T-helper 22 cell (primary cell): ENCODE data around the gene SLC4A3.
A peak's percentile ranks its signal among the peaks of the same experiment; 100 is the strongest.

Source experiments
- DNase-seq: peaks from one replicate; pipeline ENCODE4 v3.0.0-alpha.2; 2020; ENCODE audit warnings: low read depth

SLC4A3 gene, protein sequence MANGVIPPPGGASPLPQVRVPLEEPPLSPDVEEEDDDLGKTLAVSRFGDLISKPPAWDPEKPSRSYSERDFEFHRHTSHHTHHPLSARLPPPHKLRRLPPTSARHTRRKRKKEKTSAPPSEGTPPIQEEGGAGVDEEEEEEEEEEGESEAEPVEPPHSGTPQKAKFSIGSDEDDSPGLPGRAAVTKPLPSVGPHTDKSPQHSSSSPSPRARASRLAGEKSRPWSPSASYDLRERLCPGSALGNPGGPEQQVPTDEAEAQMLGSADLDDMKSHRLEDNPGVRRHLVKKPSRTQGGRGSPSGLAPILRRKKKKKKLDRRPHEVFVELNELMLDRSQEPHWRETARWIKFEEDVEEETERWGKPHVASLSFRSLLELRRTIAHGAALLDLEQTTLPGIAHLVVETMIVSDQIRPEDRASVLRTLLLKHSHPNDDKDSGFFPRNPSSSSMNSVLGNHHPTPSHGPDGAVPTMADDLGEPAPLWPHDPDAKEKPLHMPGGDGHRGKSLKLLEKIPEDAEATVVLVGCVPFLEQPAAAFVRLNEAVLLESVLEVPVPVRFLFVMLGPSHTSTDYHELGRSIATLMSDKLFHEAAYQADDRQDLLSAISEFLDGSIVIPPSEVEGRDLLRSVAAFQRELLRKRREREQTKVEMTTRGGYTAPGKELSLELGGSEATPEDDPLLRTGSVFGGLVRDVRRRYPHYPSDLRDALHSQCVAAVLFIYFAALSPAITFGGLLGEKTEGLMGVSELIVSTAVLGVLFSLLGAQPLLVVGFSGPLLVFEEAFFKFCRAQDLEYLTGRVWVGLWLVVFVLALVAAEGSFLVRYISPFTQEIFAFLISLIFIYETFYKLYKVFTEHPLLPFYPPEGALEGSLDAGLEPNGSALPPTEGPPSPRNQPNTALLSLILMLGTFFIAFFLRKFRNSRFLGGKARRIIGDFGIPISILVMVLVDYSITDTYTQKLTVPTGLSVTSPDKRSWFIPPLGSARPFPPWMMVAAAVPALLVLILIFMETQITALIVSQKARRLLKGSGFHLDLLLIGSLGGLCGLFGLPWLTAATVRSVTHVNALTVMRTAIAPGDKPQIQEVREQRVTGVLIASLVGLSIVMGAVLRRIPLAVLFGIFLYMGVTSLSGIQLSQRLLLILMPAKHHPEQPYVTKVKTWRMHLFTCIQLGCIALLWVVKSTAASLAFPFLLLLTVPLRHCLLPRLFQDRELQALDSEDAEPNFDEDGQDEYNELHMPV

DNA sequence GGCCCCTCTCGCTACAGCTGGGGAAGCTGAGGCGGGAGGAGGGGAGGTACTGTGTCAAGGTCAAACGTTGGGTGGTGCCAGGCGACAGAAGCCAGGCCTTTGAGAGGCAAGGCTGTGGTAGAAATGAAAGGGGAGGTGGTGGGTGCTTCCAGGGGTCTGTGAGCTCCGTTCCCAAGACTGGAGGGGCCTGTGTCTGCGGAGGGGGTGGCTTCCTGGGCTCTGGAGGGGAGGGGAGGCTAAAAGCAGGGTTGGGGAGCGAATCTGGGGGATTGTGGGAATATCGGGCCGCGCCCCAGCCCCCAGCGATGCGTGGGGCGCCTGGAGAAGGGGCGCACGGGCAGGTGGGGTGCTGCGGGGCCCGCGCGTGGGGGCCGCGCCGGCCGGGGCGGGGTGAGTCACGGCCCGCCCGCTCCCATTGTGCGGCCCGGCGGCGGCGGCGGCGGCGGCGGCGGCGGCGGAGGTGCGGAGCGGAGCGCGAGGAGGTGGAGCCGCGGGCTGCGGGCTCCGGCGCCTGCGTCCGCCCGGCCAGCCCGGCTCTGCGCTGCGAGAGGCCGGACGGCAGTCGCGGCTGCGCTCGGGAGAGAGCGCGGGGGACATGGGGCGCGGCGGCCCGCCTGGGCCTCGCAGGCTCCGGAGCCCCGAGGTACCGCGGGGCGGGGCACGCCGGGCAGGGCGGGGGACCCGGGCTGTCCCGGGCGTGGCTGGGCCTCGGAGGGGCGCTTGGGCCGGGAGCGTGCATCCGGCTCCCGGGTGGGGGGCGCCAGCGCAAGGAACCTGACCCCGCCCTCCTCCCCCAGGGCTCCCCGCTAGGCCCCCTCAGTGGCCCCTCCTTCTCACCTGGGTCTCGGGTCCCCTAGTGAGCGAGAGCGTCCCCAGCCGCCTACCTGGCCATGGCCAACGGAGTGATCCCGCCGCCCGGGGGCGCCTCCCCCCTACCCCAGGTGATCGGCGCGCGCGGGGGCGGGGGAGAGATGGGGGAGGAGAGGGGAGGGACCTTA, at the start of gene SLC4A3:
Gene SLC4A3 (plus strand): TSS at position 528 of the 998 bp plus-strand sequence. CDS start 363 bp downstream, at position 891.
- no peak for DNase-seq

DNA sequence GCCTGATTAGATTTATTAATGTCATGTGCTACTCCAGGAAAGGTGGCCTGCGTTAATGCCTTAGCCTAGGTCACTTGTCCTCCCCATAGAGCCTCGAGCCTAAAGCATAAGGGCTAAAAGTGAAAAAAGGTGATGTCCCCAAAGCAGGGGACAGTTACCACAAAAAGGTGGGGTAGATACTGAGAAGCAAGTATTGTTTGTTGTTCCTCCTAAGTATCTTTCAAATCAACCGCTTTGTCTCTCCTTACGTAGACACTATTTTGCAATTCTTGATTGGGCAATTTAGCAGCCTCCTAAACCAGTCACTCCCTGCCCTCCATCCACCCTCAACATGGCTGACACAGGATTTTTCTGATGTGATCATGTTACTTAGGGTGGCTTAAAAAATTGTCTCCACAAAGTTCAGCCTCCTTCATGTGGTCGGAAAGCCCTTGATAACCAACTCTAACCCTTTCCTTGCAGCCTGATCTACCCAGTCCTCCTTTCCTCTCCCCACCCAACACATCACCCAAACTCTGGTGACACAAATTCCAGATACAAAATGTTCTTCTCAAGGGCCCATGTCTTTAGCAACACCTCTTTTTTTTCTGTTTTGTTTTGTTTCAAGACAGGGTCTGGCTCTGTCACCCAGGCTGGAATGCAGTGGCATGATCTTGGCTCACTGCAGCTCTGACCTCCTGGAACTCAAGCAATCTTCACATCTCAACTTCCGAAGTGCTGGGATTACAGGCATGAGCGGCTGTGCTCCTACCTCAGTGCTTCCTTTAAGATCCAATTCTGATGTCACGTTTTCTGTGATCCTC, 48.4 kb upstream of the SLC4A3 start:
- DNase-seq, result no peak

DNA sequence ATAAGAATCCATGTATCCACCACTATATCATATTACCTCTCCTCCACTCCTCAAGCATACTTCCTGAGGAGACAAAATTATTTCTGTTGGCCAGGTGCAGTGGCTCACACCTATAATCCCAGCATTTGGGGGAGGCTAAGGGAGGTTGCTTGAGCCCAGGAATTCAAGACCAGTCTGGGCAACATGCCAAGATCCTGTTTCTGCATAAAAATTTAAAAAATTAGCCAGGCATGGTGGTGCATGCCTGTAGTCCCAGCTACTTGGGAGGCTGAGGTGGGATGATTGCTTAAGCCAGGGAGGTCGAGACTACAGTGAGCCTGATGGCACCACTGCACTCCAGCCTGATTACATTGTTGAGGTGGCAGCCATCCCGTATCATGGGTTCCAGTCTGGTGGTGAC, 46.1 kb upstream of the SLC4A3 start:
- no peak for DNase-seq

DNA sequence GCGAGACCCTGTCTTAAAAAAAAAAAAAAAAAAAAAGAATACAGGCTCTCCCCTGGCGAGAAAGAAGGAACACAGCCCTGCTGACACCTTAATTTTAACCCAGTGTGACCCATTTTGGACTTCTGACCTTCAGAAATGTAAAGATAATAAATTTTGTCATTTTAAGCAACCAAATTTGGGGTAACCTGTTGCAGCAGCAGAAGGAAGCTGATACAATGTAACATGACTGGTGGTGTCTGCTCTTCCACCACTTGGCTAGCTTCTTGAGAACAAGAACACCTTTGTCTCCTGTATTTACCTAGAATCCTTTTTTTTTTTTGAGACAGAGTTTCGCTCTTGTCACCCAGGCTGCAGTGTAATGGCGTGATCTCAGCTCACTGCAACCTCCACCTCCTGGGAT, 36.3 kb upstream of the SLC4A3 start:
- no peak for DNase-seq

DNA sequence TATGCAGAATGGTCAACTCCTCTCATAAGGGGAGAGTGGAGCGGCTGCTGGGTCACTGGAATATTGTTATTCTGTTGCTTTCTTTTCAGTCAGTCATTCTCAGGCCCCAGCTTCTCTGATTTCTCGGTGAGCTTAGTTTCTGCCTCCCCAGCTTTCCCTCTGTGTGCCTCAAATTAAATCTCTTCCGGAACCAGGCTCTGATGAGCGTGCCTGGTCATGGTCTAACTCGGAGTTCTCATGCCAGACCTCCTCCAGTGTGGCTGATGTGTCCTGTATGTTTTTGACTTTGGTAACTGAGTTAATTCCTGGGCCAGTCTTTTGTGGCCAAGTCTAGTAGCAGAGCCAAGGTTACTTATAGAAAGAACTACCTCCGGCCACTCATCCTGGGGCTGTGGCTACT, 34.7 kb upstream of the SLC4A3 start:
- DNase-seq, result no peak

DNA sequence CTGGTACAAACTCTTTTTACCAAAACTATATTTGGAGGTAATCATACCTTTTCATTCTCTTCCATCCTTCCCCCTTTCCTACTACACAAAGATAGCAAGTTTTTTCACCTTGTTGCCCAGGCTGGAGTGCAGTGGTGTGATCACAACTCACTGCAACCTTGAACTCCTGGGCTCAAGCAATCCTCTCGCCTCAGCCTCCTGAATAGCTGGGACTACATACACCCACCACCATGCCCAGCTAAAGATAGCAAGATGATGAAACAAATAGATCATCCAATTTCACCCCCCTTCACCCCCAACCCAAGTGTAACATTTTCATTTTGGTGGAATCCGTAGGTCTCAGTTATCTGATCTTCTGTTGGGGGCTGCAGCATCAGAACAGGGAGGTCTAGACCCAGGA, 34.3 kb upstream of the SLC4A3 start:
- DNase-seq, result no peak

DNA sequence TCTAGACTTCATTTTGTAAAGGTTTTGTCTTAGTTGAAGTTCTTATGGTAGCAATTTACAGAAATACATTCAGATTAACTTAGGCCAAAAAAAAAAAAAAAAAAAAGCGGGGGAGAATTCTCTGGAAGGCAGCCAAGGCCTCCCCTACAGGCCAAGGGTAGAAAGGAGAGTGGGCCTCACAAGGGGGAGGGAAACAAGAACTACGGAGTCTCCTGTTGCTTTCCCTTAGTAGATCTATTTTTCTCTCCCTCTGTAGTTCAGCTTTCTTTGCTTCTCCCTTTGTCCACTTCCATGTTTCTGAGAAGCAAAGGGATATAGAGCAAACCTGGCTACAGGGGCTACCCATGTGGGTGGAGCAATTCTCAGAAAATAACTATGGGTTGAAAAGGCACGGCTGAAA, 32.2 kb upstream of the SLC4A3 start:
- no peak for DNase-seq

DNA sequence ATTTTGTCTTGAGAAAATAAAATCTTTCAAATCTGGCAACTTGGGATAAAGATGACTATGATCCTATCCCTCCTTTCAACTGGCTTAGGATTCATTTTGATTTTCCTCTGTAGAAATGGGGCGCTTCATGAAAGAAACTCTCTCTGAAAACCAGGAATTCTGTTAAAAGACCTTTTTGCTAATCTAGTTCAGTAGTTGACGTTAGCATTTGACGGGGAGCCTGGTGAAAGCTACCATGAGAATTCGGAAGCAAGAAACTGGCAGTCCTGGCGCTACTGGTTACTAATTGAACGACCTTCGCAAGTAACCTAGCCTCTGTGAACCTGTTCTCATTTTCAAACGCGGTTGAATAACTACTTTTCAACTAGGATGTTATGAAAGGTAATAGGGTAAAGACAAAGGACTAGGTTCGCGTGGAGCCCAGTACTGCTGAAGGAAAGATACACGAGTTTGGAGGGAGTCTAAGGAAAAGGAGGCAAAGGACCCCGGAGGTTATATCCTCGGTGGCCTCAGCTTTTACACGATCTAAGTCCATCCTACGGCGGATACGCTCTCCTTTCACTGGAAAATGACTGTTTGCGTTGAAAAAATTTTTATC, 30.4 kb upstream of the SLC4A3 start:
- no peak for DNase-seq

DNA sequence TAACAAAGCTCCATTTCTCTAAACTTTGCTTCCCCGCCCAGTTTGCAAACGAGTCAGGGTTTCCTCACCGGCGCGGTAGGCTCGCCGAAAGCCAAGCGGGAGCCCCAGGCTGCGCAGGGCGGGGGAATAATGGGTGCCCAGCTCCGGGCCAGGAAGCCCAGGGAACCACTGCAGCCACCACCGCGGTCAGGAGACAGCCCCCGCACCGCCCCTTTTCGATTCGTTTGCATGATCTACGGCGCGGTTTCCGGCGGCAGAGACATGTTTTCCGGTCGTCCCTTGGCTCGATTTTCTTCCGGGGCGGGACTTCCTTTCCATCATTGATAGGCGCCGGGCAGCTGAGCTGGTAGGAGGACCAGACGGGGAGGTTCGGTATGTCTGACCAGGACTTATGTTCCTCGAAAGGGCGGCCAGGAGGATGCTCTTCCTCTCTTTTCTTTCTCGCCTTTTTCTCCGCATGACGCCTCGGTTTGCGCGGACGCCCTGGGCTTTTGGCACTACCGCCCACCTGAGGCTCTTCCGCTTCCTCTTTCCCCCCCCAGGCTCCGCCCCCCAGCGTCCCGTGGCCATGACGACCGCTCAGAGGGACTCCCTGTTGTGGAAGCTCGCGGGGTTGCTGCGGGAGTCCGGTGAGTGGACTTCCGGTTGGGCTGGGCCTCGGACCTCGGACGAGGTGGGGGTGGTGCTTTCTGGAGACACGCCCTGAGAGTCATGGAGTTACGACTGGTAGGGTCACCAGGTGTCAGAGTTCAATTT, 29.7 kb upstream of the SLC4A3 start, which contains the start of gene STK11IP:
Gene STK11IP (plus strand): TSS at position 306 of the 756 bp plus-strand sequence. CDS start 263 bp downstream, at position 569.
- peak; percentile 82 for DNase-seq

DNA sequence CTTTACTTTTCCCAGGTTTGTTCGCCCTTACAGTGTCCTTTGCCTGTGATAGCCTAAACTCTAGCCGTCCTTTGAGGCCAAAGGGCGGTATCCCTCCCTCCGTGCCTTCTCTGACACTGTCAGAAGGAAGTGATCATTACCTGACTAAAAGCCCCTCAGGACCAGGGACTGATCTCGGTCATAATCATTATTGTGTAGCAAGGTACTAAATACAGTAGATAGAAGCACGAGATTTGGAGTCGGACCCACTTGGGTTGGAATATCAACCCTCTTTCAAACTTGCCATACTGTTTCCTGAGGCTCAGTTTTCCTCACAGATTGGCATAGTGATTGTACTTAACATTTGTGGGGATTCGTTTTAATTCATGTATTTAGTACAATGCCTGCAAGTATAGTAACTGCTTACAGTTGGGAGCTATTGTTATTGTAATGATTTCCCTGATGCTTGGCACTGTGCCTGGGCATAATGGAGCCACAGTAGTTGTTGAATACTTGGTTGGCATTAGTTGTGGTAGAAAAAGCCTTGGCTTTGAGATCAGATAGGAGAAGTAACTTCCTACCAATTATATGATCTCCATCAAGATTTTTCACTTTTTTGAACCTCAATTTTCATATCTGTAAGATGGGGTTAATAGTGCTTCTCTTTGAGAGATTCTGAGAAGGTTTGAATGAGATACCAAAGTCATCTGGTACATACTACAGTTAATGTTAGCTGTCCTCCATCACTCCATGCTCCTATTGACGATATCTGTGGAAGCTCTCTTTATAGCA, 28.9 kb upstream of the SLC4A3 start:
- DNase-seq, result no peak

DNA sequence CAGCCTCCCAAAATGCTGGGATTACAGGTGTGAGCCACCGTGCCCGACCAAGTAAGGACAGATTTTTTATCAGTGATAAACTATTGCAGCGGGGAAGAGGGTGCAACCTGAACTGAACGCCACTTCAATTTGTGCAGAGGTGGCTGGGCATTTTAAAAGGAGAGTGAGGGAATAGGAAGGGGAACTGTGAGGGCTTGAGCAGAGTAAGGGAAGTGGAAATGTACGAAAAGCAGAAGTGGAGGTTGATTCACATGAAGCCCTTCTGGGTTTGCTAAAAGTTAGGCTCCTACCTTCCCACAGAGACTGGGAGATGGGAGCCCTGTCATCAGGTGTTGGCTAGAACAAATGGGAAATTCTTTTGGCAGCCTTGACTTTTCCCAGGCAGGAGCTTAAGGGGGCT, 23.7 kb upstream of the SLC4A3 start:
- DNase-seq, result no peak

DNA sequence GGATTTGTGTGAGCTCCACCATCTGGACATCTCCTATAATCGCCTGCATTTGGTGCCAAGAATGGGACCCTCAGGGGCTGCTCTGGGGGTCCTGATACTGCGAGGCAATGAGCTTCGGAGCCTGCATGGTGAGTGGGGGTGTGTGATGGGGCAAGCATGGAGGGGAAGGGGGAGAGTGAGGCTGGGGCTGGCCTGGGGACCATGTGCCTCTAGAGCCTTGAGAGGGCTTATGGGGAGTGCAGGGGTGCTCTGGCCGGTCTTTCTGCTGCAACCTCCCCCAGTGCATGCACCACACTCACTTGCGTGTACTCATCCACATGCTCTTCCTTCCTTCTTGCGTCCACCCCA, 21.8 kb upstream of the SLC4A3 start:
- DNase-seq, result no peak

DNA sequence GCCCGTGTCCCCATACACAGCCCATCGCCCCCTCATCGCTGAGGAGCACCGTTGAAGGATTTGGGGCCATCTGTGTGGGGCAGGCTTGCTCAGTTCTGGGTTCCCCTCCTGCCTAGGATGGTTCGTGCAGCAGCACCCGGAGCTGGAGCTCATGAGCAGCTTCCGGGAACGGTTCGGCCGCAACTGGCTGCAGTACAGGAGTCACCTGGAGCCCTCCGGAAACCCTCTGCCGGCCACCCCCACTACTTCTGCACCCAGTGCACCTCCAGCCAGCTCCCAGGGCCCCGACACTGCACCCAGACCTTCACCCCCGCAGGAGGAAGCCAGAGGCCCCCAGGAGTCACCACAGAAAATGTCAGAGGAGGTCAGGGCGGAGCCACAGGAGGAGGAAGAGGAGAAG, 19.5 kb upstream of the SLC4A3 start:
- DNase-seq, result no peak

DNA sequence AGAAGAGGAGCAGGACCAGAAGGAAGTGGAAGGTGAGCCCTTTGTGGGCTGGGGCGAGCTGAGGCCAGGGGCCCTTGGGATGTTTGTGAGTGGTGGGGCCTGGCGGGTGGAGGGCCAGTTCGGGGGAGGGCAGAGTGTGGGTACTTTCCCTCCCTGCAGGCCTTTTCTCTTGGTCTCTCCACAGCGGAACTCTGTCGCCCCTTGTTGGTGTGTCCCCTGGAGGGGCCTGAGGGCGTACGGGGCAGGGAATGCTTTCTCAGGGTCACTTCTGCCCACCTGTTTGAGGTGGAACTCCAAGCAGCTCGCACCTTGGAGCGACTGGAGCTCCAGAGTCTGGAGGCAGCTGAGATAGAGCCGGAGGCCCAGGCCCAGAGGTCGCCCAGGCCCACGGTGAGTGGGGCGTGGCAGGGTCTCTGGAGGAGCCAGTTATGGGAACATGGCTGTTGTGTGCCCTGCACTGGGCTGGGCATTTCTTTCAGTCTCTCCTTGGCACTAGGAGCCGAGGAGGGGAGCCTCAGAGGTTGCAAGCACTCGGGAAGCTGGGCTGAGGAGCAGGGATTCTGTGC, 18.9 kb upstream of the SLC4A3 start:
- DNase-seq, result no peak

DNA sequence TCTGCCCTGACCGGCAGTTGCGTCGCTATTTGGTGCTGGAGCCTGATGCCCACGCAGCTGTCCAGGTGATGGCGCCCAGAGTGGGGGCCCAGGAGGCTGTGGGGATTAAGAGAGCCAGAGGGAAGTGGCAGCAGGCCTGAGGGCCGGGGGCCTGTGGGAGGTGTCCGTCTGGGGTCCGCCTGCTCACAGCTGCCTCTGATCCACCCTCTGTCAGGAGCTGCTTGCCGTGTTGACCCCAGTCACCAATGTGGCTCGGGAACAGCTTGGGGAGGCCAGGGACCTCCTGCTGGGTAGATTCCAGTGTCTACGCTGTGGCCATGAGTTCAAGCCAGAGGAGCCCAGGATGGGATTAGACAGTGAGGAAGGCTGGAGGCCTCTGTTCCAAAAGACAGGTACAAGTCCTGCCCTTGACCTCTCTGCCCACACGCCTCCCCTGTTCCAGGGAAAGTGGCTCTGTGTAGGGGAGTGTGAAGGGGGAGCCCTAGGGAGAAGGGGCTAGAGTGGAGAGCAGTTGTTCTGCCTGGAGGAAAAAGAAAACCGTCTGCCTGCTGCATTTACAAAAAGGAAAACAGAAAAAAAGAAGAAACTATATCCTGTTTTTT, 18.2 kb upstream of the SLC4A3 start:
- no peak for DNase-seq

DNA sequence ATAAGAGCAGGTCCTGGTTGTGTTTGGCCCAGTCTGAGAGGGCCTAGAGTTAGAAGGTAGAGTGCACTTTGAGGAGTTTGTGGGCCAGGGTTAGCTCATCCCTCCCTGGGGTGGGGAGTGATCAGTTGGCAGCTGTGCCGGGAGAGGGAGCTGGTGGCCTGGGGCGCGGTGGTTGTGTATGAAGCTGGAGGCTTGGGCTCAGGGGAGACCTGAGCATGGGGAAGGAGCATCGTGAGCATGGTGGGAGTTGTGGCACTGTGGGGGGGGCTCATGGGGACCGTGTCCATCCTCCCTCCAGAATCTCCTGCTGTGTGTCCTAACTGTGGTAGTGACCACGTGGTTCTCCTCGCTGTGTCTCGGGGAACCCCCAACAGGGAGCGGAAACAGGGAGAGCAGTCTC, 16.1 kb upstream of the SLC4A3 start:
- no peak for DNase-seq

DNA sequence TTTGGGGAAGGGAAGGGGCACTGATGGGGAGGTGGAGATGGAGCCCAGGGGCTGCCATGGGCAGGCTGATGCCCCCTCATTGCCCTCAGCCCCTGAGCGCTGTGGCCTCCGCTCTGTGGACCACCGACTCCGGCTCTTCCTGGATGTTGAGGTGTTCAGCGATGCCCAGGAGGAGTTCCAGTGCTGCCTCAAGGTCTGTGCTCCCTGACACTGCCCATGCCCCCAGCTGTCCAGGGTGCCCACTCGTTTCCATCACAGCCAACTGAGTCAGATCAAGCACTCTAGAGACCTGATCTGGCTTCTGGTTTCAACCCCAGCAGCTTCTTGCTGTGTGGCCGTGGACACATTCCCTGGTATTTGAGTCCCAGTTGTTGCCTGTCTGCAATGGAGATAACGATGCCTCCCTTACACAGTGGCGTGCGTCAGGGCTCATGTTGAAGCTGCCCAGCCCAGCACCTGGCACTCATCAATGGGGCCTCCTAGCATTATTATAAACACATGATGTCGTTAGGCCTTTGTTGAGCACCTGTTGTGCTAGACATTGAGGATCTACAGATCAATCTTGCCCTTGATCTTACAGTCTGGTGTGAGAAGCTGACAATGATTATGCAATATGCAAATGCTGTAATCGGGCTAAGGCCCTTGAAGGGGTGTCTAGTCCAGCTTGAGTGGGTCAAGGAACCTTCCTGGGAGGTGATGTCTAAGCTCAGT, 15.4 kb upstream of the SLC4A3 start:
- no peak for DNase-seq
